OCI-LY7 (cell line): ENCODE measurements around the gene SEPTIN10. TPM values are rescaled to one million over a fixed set of nuclear protein-coding genes. Genes with fewer than 3 reads are reported as not detected.
"Not testable (repeated sequence)": the region's sequence is repeated elsewhere in the genome, so short reads cannot be mapped to it uniquely, and the experiment has no call there.

Source experiments
- BruUV-seq: library from RNA; stranded (reverse); fragments of 400-500 nt; replicated peaks from 2 replicates; lab custom pipeline; 2021; lab: Mats Ljungman, UMichigan
- CTCF ChIA-PET: fragments of 300-600 bp; sonication (Branson Sonifier 250); formaldehyde crosslinking; loops from one replicate; lab custom pipeline; 2022; ENCODE audit warnings: antibody characterized with exemption; ENCODE audit not compliant: unreplicated experiment; lab: Charles Lee
- POLR2A ChIA-PET: fragments of 300-600 bp; sonication (Branson Sonifier 250); formaldehyde crosslinking; loops from one replicate; lab custom pipeline; 2022; ENCODE audit warnings: antibody characterized with exemption; lab: Charles Lee
- DNase-seq: peaks from one replicate; pipeline ENCODE4 v3.0.0-alpha.2; 2015; ENCODE audit warnings: low spot score
- H2AFZ ChIP-seq: fragments of 200-600 bp; sonication (generic), shearing (Covaris generic); 2 replicates; pipeline ENCODE4 v1.6.1; 2014; ENCODE audit warnings: mild to moderate bottlenecking, antibody characterized with exemption, low read length, moderate library complexity
- H3K27ac ChIP-seq: fragments of 200-600 bp; sonication (generic); 2 replicates; pipeline ENCODE4 v1.5.1; 2014; ENCODE audit warnings: mixed run types, low read depth, mild to moderate bottlenecking, moderate library complexity, low read length, inconsistent platforms; ENCODE audit not compliant: poor library complexity, severe bottlenecking
- H3K36me3 ChIP-seq: fragments of 200-600 bp; sonication (generic); 2 replicates; pipeline ENCODE4 v1.6.1; 2014; ENCODE audit warnings: mild to moderate bottlenecking, antibody characterized with exemption, low read length, moderate library complexity, mixed read lengths; ENCODE audit not compliant: insufficient read depth
- H3K4me1 ChIP-seq: fragments of 200-600 bp; sonication (generic); 2 replicates; pipeline ENCODE4 v1.5.1; 2014; ENCODE audit warnings: mild to moderate bottlenecking, low read length; ENCODE audit not compliant: insufficient read depth, poor library complexity, severe bottlenecking
- H3K4me2 ChIP-seq: fragments of 200-600 bp; sonication (generic); 2 replicates; pipeline ENCODE4 v1.6.1; 2014; ENCODE audit warnings: mild to moderate bottlenecking, low read length
- H3K4me3 ChIP-seq: fragments of 200-600 bp; sonication (generic); 2 replicates; pipeline ENCODE4 v1.5.1; 2014; ENCODE audit warnings: mild to moderate bottlenecking, low read depth, low read length; ENCODE audit not compliant: poor library complexity, severe bottlenecking
- H3K79me2 ChIP-seq: fragments of 200-600 bp; sonication (generic); 2 replicates; pipeline ENCODE4 v1.6.1; 2016; ENCODE audit warnings: low read depth, mild to moderate bottlenecking, low read length, moderate library complexity, mixed read lengths; ENCODE audit not compliant: insufficient read depth
- H3K9me2 ChIP-seq: fragments of 200-600 bp; sonication (generic); 2 replicates; pipeline ENCODE4 v1.6.1; 2016; ENCODE audit warnings: mild to moderate bottlenecking, low read length, mixed read lengths; ENCODE audit not compliant: insufficient read depth
- H3K9me3 ChIP-seq: fragments of 200-600 bp; sonication (generic); 2 replicates; pipeline ENCODE4 v1.6.1; 2014; ENCODE audit warnings: mild to moderate bottlenecking, mixed run types, low read length, mixed read lengths
- H4K20me1 ChIP-seq: fragments of 200-600 bp; sonication (generic); 2 replicates; pipeline ENCODE4 v1.6.1; 2014; ENCODE audit warnings: mild to moderate bottlenecking, antibody characterized with exemption, low read length, moderate library complexity, mixed read lengths; ENCODE audit not compliant: insufficient read depth
- CTCF ChIP-seq: fragments of 200-600 bp; sonication (generic); conservative IDR thresholded peaks from 2 replicates; pipeline ENCODE4 v1.5.1; 2014; ENCODE audit warnings: mild to moderate bottlenecking, antibody characterized with exemption, low read length, moderate library complexity, mixed read lengths
- EZH2phosphoT487 ChIP-seq: fragments of 200-600 bp; sonication (generic); IDR thresholded peaks from 2 replicates; pipeline ENCODE4 v1.6.1; 2018; ENCODE audit warnings: low read depth, borderline replicate concordance, mild to moderate bottlenecking, mixed run types, antibody characterized with exemption, low read length, moderate library complexity, mixed read lengths
- intact Hi-C: fragments of 100-400 bp; cut with micrococcal nuclease; formaldehyde crosslinking; loops from one replicate; pipeline ENCODE4 v1.10.0; 2022; ENCODE audit not compliant: unreplicated experiment
- total RNA-seq, 2 experiments: library from RNA; depleted of rRNA in 1 of 2; stranded (reverse); fragments of >200 nt in 1 of 2; shearing (Covaris generic) in 1 of 2; gene quantifications; 2 replicates each; pipeline ENCODE4 v1.2.3, GENCODE V29; 2014 to 2022

Gene SEPTIN10
- total RNA-seq, 2 experiments from 2014 or later = not detected

- H3K9me2 ChIP-seq = no peaks in the 10 kb centered on the region
- CTCF ChIA-PET = no interaction called here
- intact Hi-C loops = no loop called here
- no peak overlapping the region for H3K27ac ChIP-seq
- H4K20me1 ChIP-seq = no peaks in the 10 kb centered on the region
- H3K4me2 ChIP-seq = no peak overlapping the region
- H3K36me3 ChIP-seq = no peaks in the 10 kb centered on the region
- no peak overlapping the region for H2AFZ ChIP-seq
- DNase-seq = no peak
- POLR2A ChIA-PET = no interaction called here
- H3K4me1 ChIP-seq = no peaks in the 10 kb centered on the region
- no TSS peak for BruUV-seq
- H3K9me3 ChIP-seq = no peaks in the 10 kb centered on the region
- no peak overlapping the region for H3K4me3 ChIP-seq
- TF ChIP-seq EZH2phosphoT487 (no peak), CTCF (no peak)
- H3K79me2 ChIP-seq = no peaks in the 10 kb centered on the region
These were observed 22.6 kb downstream of the SEPTIN10 start for GRCh38 chr2:109591206-109591605.

- no peak overlapping the region for H3K4me2 ChIP-seq
- no peak for DNase-seq
- no peak overlapping the region for H3K27ac ChIP-seq
- POLR2A ChIA-PET = no interaction called here
- no peaks in the 10 kb centered on the region for H3K79me2 ChIP-seq
- no peaks in the 10 kb centered on the region for H4K20me1 ChIP-seq
- no peaks in the 10 kb centered on the region for H3K36me3 ChIP-seq
- no peaks in the 10 kb centered on the region for H3K9me2 ChIP-seq
- CTCF ChIA-PET = no interaction called here
- TF ChIP-seq CTCF (no peak), EZH2phosphoT487 (no peak)
- no peaks in the 10 kb centered on the region for H3K4me1 ChIP-seq
- no peaks in the 10 kb centered on the region for H3K9me3 ChIP-seq
- no peak overlapping the region for H2AFZ ChIP-seq
- no TSS peak for BruUV-seq
- intact Hi-C loops = no loop called here
- no peak overlapping the region for H3K4me3 ChIP-seq
These were observed 27.1 kb downstream of the SEPTIN10 start for GRCh38 chr2:109586687-109587086.

DNA sequence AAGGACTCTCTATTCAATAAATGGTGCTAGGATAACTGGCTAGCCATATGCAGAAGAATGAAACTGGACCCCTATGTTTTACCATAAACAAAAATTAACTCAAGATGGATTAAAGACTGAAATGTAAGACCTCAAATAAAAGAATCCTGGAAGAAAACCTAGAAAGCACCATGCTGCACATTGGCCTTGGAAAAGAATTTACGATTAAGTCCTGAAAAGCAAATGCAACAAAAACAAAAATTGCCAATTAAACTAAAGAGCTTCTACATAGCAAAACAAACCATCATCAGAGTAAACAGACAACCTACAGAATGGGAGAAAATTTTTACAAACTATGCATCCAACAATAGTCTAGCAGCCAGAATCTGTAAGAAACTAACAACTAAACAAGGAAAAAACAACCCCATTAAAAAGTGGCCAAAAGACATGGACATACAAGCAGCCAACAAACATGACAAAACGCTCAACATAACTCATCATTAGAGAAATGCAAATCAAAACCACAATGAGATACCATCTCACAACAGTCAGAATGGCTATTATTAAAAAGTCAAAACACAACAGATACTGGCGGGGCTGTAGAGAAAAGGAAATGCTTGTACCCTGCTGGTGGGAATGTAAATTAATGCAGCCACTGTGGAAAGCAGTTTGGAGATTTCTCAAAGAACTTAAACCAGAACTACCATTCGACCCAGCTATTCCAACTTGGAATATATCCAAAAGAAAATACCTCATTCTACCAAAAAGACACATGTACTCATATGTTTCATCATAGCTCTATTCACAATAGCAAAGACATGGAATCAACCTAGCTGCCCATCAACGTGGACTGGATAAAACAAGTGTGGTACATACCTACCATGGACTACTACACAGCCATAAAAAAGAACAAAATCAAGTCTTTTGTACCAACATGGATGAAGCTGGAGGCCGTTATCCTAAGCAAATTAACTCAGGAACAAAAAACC, 30.6 kb downstream of the SEPTIN10 start:
- POLR2A ChIA-PET = interaction anchor here (0.6 kb wide), 1 partner anchor 32 kb away, joined by 3 read pairs; no protein-coding TSS in a partner anchor
- H3K36me3 ChIP-seq = no peaks in the 10 kb centered on the region
- H3K79me2 ChIP-seq = no peaks in the 10 kb centered on the region
- H3K9me3 ChIP-seq = no peaks in the 10 kb centered on the region
- TF ChIP-seq CTCF (no peak), EZH2phosphoT487 (no peak)
- no peak overlapping the region for H3K4me2 ChIP-seq
- no peaks in the 10 kb centered on the region for H3K9me2 ChIP-seq
- H3K4me1 ChIP-seq = no peaks in the 10 kb centered on the region
- BruUV-seq = no TSS peak
- intact Hi-C loops = no loop called here
- CTCF ChIA-PET = no interaction called here
- no peak overlapping the region for H2AFZ ChIP-seq
- no peak overlapping the region for H3K4me3 ChIP-seq
- no peaks in the 10 kb centered on the region for H4K20me1 ChIP-seq
- no peak for DNase-seq
- H3K27ac ChIP-seq = no peak overlapping the region

- H4K20me1 ChIP-seq, DNase-seq, H3K4me2 ChIP-seq, intact Hi-C loops, H3K9me3 ChIP-seq, H3K27ac ChIP-seq, H3K4me1 ChIP-seq, H3K4me3 ChIP-seq, POLR2A ChIA-PET, H2AFZ ChIP-seq, CTCF ChIA-PET, H3K9me2 ChIP-seq, BruUV-seq, H3K36me3 ChIP-seq, H3K79me2 ChIP-seq: not testable (repeated sequence)
These were observed 36.1 kb downstream of the SEPTIN10 start for GRCh38 chr2:109577630-109578029.
